Measurements from ENCODE around the gene CYB561.

DNA sequence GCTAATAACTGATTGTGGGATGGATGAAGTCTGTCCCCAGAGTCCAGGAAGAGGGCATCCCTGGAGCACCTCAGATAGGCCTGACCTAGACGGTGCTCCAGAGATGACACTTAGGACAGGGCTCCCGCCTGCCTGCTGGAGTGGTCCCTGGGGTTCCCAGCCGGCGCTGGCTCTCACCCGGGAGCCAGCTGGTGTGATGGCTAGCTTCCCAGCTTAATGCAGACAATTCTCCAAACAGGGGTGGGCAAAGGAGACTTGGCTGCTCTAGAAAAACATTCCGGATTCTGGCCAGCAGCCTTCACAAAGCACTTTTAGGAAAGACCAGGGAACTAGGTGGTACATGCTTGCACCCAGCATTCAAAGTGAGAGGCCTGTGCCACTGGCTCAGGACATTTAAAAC, 49.4 kb upstream of the CYB561 start:
- TF ChIP-seq, protein P1, sequence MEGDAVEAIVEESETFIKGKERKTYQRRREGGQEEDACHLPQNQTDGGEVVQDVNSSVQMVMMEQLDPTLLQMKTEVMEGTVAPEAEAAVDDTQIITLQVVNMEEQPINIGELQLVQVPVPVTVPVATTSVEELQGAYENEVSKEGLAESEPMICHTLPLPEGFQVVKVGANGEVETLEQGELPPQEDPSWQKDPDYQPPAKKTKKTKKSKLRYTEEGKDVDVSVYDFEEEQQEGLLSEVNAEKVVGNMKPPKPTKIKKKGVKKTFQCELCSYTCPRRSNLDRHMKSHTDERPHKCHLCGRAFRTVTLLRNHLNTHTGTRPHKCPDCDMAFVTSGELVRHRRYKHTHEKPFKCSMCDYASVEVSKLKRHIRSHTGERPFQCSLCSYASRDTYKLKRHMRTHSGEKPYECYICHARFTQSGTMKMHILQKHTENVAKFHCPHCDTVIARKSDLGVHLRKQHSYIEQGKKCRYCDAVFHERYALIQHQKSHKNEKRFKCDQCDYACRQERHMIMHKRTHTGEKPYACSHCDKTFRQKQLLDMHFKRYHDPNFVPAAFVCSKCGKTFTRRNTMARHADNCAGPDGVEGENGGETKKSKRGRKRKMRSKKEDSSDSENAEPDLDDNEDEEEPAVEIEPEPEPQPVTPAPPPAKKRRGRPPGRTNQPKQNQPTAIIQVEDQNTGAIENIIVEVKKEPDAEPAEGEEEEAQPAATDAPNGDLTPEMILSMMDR (IDR thresholded peaks at IDR 0.05), result no peak
- no peak for TF ChIP-seq ZFX (IDR thresholded peaks at IDR 0.05; ENCODE audit: borderline replicate concordance)
